ENCODE data around the gene OR2T10.
"Not testable (repeated sequence)": the region's sequence is repeated elsewhere in the genome, so short reads cannot be mapped to it uniquely, and the experiment has no call there.

Gene OR2T10

GRCh38 chr1:248621770-248622169, 24.3 kb upstream of the OR2T10 start:
- H3K27ac Mint-ChIP-seq, result no peak overlapping the region
- H3K4me1 Mint-ChIP-seq (ENCODE audit: low read depth), result no peaks in the 10 kb centered on the region
- H3K4me3 Mint-ChIP-seq, result no peak overlapping the region
- no peaks in the 10 kb centered on the region for H3K36me3 Mint-ChIP-seq (ENCODE audit: low read depth)
- no peaks in the 10 kb centered on the region for H3K27me3 Mint-ChIP-seq (ENCODE audit: low read depth)
- H3K9me3 Mint-ChIP-seq, result no peaks in the 10 kb centered on the region

GRCh38 chr1:248618878-248619277, 21.4 kb upstream of the OR2T10 start:
- H3K4me1 Mint-ChIP-seq (ENCODE audit: low read depth), result no peaks in the 10 kb centered on the region
- no peak overlapping the region for H3K4me3 Mint-ChIP-seq
- H3K27ac Mint-ChIP-seq, result no peak overlapping the region
- no peaks in the 10 kb centered on the region for H3K9me3 Mint-ChIP-seq
- no peaks in the 10 kb centered on the region for H3K27me3 Mint-ChIP-seq (ENCODE audit: low read depth)
- H3K36me3 Mint-ChIP-seq (ENCODE audit: low read depth), result no peaks in the 10 kb centered on the region

DNA sequence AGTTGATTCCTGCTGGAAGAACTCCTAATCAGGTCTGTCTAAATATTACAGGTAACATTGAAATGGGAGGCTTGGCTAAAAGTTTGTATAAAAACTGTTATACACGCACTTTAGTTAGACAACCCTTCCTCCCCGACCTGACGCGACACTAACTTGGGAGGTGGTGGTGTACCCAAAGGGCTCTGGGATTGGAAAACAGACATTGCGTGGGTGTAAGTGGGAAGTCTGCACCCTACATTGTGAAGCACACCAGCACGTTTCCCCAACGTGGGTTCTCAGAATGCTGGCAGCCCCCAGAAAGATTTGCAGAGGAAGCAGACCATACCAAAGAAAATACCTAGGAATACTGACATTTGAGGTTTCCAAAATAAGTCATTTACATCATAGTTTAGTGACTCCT, 20.6 kb upstream of the OR2T10 start:
- no peak overlapping the region for H3K27ac Mint-ChIP-seq
- no peaks in the 10 kb centered on the region for H3K9me3 Mint-ChIP-seq
- no peak overlapping the region for H3K4me3 Mint-ChIP-seq
- no peaks in the 10 kb centered on the region for H3K4me1 Mint-ChIP-seq (ENCODE audit: low read depth)
- no peaks in the 10 kb centered on the region for H3K36me3 Mint-ChIP-seq (ENCODE audit: low read depth)
- no peaks in the 10 kb centered on the region for H3K27me3 Mint-ChIP-seq (ENCODE audit: low read depth)

- H3K36me3 Mint-ChIP-seq (ENCODE audit: low read depth), result no peaks in the 10 kb centered on the region
- H3K27me3 Mint-ChIP-seq (ENCODE audit: low read depth), result no peaks in the 10 kb centered on the region
- no peak overlapping the region for H3K27ac Mint-ChIP-seq
- no peak overlapping the region for H3K4me3 Mint-ChIP-seq
- no peaks in the 10 kb centered on the region for H3K9me3 Mint-ChIP-seq
- H3K4me1 Mint-ChIP-seq (ENCODE audit: low read depth), result no peaks in the 10 kb centered on the region
Observed at GRCh38 chr1:248613742-248614141, 16.2 kb upstream of the OR2T10 start.

GRCh38 chr1:248611883-248612414, 14.4 kb upstream of the OR2T10 start:
- H3K9me3 Mint-ChIP-seq, result no peaks in the 10 kb centered on the region
- no peaks in the 10 kb centered on the region for H3K4me1 Mint-ChIP-seq (ENCODE audit: low read depth)
- H3K36me3 Mint-ChIP-seq (ENCODE audit: low read depth), result no peaks in the 10 kb centered on the region
- no peak overlapping the region for H3K4me3 Mint-ChIP-seq
- H3K27ac Mint-ChIP-seq, result no peak overlapping the region
- H3K27me3 Mint-ChIP-seq (ENCODE audit: low read depth), result no peaks in the 10 kb centered on the region

DNA sequence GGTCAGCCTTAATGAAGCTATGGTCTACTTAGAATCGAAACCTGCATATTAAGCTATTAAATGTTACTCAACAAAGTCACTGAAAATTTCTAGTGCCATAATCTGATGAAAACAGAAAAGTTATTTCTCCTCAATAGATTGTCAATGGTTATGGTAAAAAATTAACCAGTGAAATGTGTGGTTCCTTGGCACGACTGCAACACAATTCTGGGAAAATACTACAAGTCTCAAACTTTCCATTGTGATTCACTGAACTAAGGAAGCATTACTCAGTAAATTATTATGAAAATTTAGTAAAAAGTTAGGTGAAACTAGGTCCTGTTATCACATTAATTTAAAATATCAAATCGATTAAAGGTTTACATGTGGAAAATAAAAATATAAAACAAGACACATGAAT, 12.8 kb upstream of the OR2T10 start:
- H3K27me3 Mint-ChIP-seq (ENCODE audit: low read depth), result no peaks in the 10 kb centered on the region
- H3K4me1 Mint-ChIP-seq (ENCODE audit: low read depth), result no peaks in the 10 kb centered on the region
- no peak overlapping the region for H3K4me3 Mint-ChIP-seq
- no peaks in the 10 kb centered on the region for H3K36me3 Mint-ChIP-seq (ENCODE audit: low read depth)
- no peaks in the 10 kb centered on the region for H3K9me3 Mint-ChIP-seq
- no peak overlapping the region for H3K27ac Mint-ChIP-seq

- no peak overlapping the region for H3K4me3 Mint-ChIP-seq
- H3K9me3 Mint-ChIP-seq, result no peaks in the 10 kb centered on the region
- peaks cover 1% of the 10 kb centered on the region for H3K4me1 Mint-ChIP-seq (ENCODE audit: low read depth)
- H3K27me3 Mint-ChIP-seq (ENCODE audit: low read depth), result no peaks in the 10 kb centered on the region
- no peak overlapping the region for H3K27ac Mint-ChIP-seq
- H3K36me3 Mint-ChIP-seq (ENCODE audit: low read depth), result no peaks in the 10 kb centered on the region
Observed at GRCh38 chr1:248599396-248599795, 1.9 kb upstream of the OR2T10 start.

GRCh38 chr1:248596615-248597014, 885 bp downstream of the OR2T10 start:
- no peak overlapping the region for H3K4me3 Mint-ChIP-seq
- H3K27me3 Mint-ChIP-seq (ENCODE audit: low read depth), result no peaks in the 10 kb centered on the region
- H3K27ac Mint-ChIP-seq, result no peak overlapping the region
- peaks cover 1% of the 10 kb centered on the region for H3K4me1 Mint-ChIP-seq (ENCODE audit: low read depth)
- H3K9me3 Mint-ChIP-seq, result no peaks in the 10 kb centered on the region
- no peaks in the 10 kb centered on the region for H3K36me3 Mint-ChIP-seq (ENCODE audit: low read depth)

DNA sequence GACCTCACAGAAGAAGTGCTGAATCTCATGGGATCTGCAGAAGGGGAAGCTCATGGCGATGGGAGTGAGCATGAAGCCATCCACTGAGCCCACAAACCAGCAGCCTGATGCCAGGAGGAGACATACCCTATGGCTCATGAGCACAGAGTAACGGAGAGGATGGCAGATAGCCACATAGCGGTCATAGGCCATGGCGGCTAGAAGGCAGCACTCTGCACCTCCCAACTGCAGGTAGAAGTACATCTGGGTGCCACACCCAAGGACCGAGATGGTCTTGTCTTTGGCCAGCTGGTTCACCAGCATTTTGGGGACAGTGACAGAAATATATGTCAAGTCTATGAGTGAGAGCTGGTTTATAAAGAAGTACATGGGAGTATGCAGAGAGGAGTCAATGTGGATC, 4.3 kb downstream of the OR2T10 start:
- Mint-ChIP-seq H3K27ac (no peak overlapping the region), H3K36me3 (ENCODE audit: low read depth) (no peaks in the 10 kb centered on the region), H3K4me3 (no peak overlapping the region), H3K9me3 (no peaks in the 10 kb centered on the region), H3K27me3 (ENCODE audit: low read depth) (no peaks in the 10 kb centered on the region), H3K4me1 (ENCODE audit: low read depth) (peaks cover 1% of the 10 kb centered on the region)

GRCh38 chr1:248592655-248593054, 4.8 kb downstream of the OR2T10 start:
- Mint-ChIP-seq H3K27me3 (ENCODE audit: low read depth) (no peaks in the 10 kb centered on the region), H3K4me3 (no peak overlapping the region), H3K27ac (no peak overlapping the region), H3K36me3 (ENCODE audit: low read depth) (no peaks in the 10 kb centered on the region), H3K4me1 (ENCODE audit: low read depth) (peaks cover 1% of the 10 kb centered on the region), H3K9me3 (no peaks in the 10 kb centered on the region)

DNA sequence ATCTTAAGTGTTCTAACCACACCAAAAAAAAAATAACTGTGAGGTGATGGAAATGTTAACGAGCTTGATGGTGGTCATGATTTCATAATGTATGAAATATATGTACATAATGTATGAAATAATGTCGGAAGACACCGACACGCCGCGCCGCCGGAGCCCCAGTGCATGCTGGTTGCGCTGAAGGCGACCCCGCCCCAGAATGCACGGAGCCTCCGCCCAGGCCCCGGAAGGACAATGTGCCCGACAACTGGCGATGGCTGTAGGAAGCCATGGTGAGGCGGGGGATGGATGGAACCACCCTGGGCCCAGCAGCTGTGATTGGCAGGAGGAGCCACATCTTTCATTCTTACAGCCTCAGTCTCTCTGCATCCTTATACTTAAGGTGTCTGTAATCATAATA, 7.4 kb downstream of the OR2T10 start:
- peaks cover 2% of the 10 kb centered on the region for H3K9me3 Mint-ChIP-seq
- H3K36me3 Mint-ChIP-seq (ENCODE audit: low read depth), result no peaks in the 10 kb centered on the region
- H3K27ac Mint-ChIP-seq, result no peak overlapping the region
- H3K4me3 Mint-ChIP-seq, result no peak overlapping the region
- H3K27me3 Mint-ChIP-seq (ENCODE audit: low read depth), result no peaks in the 10 kb centered on the region
- H3K4me1 Mint-ChIP-seq (ENCODE audit: low read depth), result no peaks in the 10 kb centered on the region

DNA sequence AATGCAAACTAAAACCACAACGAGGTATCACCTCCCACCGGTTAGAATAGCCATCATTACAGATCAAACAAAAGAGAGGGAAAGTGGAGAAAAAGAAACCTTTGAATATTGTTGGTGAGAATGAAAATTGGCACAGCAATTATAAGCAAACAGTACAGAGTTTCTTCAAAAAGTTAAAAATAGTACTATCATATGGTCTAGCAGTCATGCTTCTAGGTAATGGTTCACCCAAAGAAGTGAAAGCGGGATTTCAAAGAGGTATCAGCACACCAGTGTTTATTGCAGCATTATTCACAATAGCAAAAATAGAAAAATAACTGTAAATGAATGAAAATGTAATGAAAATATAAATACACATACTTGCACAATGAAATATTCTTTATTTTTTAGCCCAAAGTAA, 8.2 kb downstream of the OR2T10 start:
- no peak overlapping the region for H3K27ac Mint-ChIP-seq
- H3K4me1 Mint-ChIP-seq (ENCODE audit: low read depth), result no peaks in the 10 kb centered on the region
- no peaks in the 10 kb centered on the region for H3K36me3 Mint-ChIP-seq (ENCODE audit: low read depth)
- H3K9me3 Mint-ChIP-seq, result peaks cover 2% of the 10 kb centered on the region
- H3K27me3 Mint-ChIP-seq (ENCODE audit: low read depth), result no peaks in the 10 kb centered on the region
- no peak overlapping the region for H3K4me3 Mint-ChIP-seq

DNA sequence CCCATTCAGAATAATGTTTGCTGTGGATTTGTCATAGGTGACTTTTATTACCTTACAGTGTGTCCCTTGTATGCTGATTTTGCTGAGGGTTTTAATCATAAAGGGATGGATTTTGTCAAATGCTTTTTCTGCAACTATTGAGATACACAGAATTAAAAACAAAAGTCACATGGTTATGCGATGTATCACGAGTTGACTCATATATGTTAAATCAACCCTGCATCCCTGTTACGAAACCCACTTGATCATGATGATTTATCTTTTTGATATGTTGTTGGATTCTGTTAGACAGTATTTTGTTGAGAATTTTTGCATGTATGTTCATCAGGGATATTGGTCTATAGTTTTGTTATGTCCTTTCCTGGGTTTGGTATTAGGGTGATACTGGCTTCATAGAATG, 12.2 kb downstream of the OR2T10 start:
- Mint-ChIP-seq H3K27ac (no peak overlapping the region), H3K36me3 (ENCODE audit: low read depth) (no peaks in the 10 kb centered on the region), H3K9me3 (peaks cover 2% of the 10 kb centered on the region), H3K27me3 (ENCODE audit: low read depth) (no peaks in the 10 kb centered on the region), H3K4me1 (ENCODE audit: low read depth) (no peaks in the 10 kb centered on the region), H3K4me3 (no peak overlapping the region)

GRCh38 chr1:248576260-248576980, 21.1 kb downstream of the OR2T10 start:
- H3K4me1 Mint-ChIP-seq (ENCODE audit: low read depth), result no peaks in the 10 kb centered on the region
- H3K27me3 Mint-ChIP-seq (ENCODE audit: low read depth), result no peaks in the 10 kb centered on the region
- no peaks in the 10 kb centered on the region for H3K36me3 Mint-ChIP-seq (ENCODE audit: low read depth)
- peaks cover 4% of the 10 kb centered on the region for H3K9me3 Mint-ChIP-seq
- no peak overlapping the region for H3K27ac Mint-ChIP-seq
- H3K4me3 Mint-ChIP-seq, result no peak overlapping the region

DNA sequence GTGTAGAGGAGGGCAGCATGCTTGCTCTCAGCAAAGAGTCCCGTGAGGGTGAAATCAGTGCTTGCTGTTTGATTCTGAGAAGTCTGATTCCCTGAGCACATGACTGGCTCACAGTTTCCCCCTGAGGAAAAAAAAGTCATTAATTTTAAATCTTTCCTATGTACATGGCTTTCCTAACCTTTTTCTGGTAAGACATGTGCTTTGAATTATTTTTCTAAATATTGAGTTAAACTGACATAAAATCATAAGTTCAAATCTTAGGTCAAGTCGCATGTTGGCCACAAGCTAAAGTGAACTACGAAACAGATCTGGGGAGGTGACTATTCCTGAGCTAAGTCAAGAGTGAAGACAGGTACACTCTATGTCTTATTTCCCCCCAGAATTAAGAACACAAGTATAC, 22.8 kb downstream of the OR2T10 start, which contains the start of gene OR2T34:
TSS of gene OR2T34 (minus strand) at position 101 of the 400 bp plus-strand sequence. CDS start at position 101, 0 bp downstream.
- not testable (repeated sequence) for H3K4me1 Mint-ChIP-seq (ENCODE audit: low read depth); H3K27me3 Mint-ChIP-seq (ENCODE audit: low read depth); H3K9me3 Mint-ChIP-seq; H3K36me3 Mint-ChIP-seq (ENCODE audit: low read depth); H3K4me3 Mint-ChIP-seq; H3K27ac Mint-ChIP-seq

All from T-helper 1 cell treated with Interleukin-12 subunit alpha and Interleukin-12 subunit beta and Interleukin-4 antibody, amounts not matched to agents 30 μg/mL and 1 μg/mL, for 36 hours (primary cell).